ENCODE data around the gene MPC1. TPM values are rescaled to one million over a fixed set of nuclear protein-coding genes. Genes with fewer than 3 reads are reported as not detected.

Gene MPC1
- total and polyA plus RNA-seq, 10 donors, result 29.1 to 58.6 (median 37.7) TPM

DNA sequence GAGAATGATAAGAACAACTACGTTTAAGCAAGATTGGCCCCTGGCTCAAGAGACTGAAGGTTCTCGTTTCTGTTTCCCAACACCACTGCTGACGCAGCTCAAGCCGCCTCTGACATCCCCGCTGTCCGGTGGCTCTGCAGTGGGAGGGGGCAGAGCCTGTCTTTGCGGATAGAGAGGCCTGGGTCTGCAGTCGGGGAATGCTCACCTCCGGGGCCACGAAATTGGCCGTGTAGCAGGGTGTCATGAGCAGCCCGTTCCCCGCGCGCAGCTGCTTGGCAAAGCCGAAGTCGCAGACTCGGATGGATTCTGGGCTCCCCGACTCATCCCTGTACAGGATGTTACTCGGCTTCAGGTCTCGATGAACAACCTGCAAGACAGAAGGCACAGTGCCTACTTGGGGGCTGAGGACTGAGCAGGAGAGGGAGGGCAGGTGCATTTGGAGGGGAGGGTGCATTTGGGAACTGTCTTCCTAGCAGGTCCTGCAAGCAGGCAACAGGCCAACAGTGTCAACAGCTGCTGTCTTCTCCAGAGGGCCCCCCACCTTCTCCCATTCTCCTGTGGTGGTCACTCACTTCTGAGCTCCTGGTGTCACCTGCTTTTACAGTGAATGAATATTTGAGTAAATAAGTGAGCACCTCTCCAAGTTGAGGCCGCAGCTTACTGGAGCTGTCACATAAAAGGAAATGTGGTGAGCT lies 40.5 kb upstream of the MPC1 start:
- Histone ChIP-seq H3K36me3 (peaks cover 0 to 71% (median 26%) of the 10 kb centered on the region in 6 donors), H3K27me3 (replicated peaks in 1 of 7) (no peaks in the 10 kb centered on the region), H3K27ac (no peak overlapping the region), H3K4me1 (peaks cover 0 to 28% (median 13%) of the 10 kb centered on the region in 6 donors), H3K4me3 (no peak overlapping the region), H3K9me3 (peaks cover 0 to 3% (median 0%) of the 10 kb centered on the region in 8 donors)
- intact Hi-C loops (cut with DNase I; ENCODE audit: low total_unique reads), result no loop called here
- WGBS, 5 donors, result 92 to 96% (median 93%) methylated on average over 22 of the region's 22 CpGs
- TF ChIP-seq, protein P1, sequence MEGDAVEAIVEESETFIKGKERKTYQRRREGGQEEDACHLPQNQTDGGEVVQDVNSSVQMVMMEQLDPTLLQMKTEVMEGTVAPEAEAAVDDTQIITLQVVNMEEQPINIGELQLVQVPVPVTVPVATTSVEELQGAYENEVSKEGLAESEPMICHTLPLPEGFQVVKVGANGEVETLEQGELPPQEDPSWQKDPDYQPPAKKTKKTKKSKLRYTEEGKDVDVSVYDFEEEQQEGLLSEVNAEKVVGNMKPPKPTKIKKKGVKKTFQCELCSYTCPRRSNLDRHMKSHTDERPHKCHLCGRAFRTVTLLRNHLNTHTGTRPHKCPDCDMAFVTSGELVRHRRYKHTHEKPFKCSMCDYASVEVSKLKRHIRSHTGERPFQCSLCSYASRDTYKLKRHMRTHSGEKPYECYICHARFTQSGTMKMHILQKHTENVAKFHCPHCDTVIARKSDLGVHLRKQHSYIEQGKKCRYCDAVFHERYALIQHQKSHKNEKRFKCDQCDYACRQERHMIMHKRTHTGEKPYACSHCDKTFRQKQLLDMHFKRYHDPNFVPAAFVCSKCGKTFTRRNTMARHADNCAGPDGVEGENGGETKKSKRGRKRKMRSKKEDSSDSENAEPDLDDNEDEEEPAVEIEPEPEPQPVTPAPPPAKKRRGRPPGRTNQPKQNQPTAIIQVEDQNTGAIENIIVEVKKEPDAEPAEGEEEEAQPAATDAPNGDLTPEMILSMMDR (IDR thresholded peaks at IDR 0.05 in 8 of 11, conservative IDR thresholded peaks at IDR 0.05 in 3 of 11), result no peak
- TF ChIP-seq POLR2A (IDR thresholded peaks at IDR 0.05) (no peak), POLR2AphosphoS5 (IDR thresholded peaks at IDR 0.05) (no peak)
- DNase-seq, result no peak

DNA sequence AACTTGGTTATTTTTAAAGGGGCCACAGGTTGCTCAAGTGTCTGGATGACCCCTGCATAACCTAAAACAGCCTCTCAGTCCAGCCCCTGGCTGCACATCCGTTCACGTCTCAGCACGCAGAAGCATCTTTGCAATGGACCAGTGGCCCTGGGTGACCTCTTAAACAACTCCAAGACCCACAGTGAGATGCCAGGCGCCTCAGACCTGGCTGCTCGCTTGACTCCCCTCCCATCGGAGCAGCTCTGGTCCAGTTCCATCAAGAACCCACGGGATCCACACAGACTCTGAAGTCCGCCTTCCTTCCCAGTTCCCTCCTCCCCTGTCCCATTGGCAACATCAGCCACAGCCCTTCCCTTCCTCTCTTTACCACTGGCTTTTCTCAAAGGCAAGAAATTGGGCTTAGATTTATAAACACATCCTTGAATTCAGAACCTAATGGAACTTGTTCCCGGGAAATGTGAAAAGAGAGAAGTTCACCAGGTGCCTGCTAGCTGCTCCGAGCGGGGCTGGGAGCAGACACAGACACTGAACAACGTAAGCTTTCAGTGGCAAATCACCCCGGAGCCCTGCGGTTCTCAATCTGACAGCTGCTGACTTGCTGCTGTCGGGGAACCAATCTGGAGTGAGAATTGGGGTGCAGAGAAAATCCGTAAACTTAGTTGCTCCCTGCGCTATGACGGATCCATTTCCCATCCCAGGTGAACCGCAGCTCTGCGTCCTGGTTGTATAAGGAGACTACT lies 39.6 kb upstream of the MPC1 start:
- no peak for DNase-seq
- no peaks in the 10 kb centered on the region for H3K9me3 ChIP-seq

DNA sequence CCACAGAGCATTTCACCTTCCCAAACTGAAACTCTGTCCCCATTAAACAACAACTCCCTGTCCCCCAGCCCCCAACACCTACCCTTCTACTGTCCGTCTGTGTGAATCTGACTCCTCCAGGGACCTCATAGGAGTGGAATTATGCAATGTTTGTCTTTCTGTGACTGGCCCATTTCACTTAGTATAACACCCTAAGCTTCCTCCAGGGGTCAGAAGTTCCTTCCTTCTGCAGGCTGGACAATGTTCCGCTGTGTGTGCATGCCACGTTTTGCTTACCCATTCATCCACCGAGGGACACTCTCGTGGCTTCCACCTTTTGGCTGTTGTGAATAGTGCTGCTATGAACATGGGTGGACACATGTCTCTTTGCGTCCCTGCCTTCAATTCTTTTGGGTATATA lies 37.6 kb upstream of the MPC1 start:
- peak overlapping the region in 2 of 8 donors; percentile 51 to 79 for H3K27ac ChIP-seq
- H3K27me3 ChIP-seq (replicated peaks in 1 of 7), result no peaks in the 10 kb centered on the region
- DNase-seq, result no peak
- no peaks in the 10 kb centered on the region for H3K9me3 ChIP-seq
- WGBS, 5 donors, result 55 to 69% (median 57%) methylated on average over 6 of the region's 6 CpGs
- no peak overlapping the region for H3K4me3 ChIP-seq
- peaks cover 0 to 97% (median 26%) of the 10 kb centered on the region in 6 donors for H3K36me3 ChIP-seq
- no peak for TF ChIP-seq POLR2A (IDR thresholded peaks at IDR 0.05)
- no peak for TF ChIP-seq POLR2AphosphoS5 (IDR thresholded peaks at IDR 0.05)
- intact Hi-C loops (cut with DNase I; ENCODE audit: low total_unique reads), result no loop called here
- peaks cover 0 to 49% (median 24%) of the 10 kb centered on the region in 6 donors for H3K4me1 ChIP-seq

More for the DNA sequence above, 39.6 kb upstream of the MPC1 start:
- 91 to 97% (median 95%) methylated on average over 20 of the region's 20 CpGs for WGBS, 5 donors
- intact Hi-C loops (cut with DNase I; ENCODE audit: low total_unique reads), result no loop called here
- Histone ChIP-seq H3K27ac (no peak overlapping the region), H3K27me3 (replicated peaks in 1 of 7) (no peaks in the 10 kb centered on the region), H3K4me3 (no peak overlapping the region), H3K36me3 (peaks cover 0 to 79% (median 26%) of the 10 kb centered on the region in 6 donors), H3K4me1 (peaks cover 0 to 36% (median 17%) of the 10 kb centered on the region in 6 donors)
- TF ChIP-seq POLR2A (IDR thresholded peaks at IDR 0.05), result no peak

DNA sequence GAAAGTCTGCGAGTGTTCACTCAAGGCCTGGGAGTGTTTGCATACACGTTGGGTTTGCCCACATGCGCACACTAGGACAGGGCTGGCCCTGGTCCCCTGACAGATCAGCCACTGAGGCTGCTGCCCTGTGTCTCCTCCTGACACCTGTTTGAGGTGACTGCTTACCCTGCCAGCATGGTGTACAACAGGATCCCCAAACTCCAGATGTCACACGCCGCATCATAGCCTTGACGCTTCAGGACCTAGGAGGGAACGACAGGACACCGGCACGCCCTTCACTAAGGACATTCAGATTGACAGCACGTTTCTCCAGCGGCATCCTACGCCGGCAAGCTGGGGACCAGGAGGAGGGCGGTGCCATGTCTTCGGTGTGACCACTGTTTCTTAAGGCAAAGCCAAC lies 37.0 kb upstream of the MPC1 start:
- H3K9me3 ChIP-seq, result no peaks in the 10 kb centered on the region
- no peak for TF ChIP-seq POLR2A (IDR thresholded peaks at IDR 0.05)
- no peak for TF ChIP-seq POLR2AphosphoS5 (IDR thresholded peaks at IDR 0.05)
- TF ChIP-seq, protein P1 (IDR thresholded peaks at IDR 0.05 in 8 of 11, conservative IDR thresholded peaks at IDR 0.05 in 3 of 11), result no peak
- no peak for DNase-seq
- H3K4me3 ChIP-seq, result no peak overlapping the region
- peak overlapping the region in 6 of 8 donors; percentile 8 to 79 (median 48) for H3K27ac ChIP-seq
- H3K36me3 ChIP-seq, result peaks cover 0 to 98% (median 26%) of the 10 kb centered on the region in 6 donors
- no peaks in the 10 kb centered on the region for H3K27me3 ChIP-seq (replicated peaks in 1 of 7)
- intact Hi-C loops (cut with DNase I; ENCODE audit: low total_unique reads), result no loop called here
- WGBS, 5 donors, result 89 to 93% (median 92%) methylated on average over 15 of the region's 15 CpGs
- peaks cover 0 to 54% (median 24%) of the 10 kb centered on the region in 6 donors for H3K4me1 ChIP-seq

DNA sequence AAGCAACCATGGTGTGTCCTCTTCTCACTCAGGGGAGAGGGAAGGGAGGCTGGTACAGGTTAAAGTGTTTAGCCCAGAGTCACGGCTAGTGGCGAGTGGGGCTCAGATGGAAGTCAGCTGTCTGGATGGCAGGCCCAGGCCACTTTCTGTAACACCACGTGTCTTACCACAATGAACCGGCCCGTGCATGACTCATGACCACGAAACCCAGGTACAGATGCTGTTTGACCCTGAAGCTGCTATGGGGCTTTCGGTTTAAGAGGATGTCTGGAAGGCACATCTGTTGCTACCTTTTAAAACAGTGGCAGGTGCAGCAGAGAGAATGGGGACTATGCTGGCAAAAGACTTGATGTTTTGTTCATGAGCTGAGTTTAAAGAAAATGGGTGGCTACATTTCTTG lies 36.5 kb upstream of the MPC1 start:
- 29 to 52% (median 43%) methylated on average over 6 to 7 of the region's 7 CpGs for WGBS, 5 donors
- intact Hi-C loops (cut with DNase I; ENCODE audit: low total_unique reads), result no loop called here
- Histone ChIP-seq H3K4me1 (peaks cover 0 to 58% (median 24%) of the 10 kb centered on the region in 6 donors), H3K27ac (peak overlapping the region in 6 of 8 donors; percentile 9 to 79 (median 48)), H3K9me3 (no peaks in the 10 kb centered on the region), H3K4me3 (no peak overlapping the region), H3K36me3 (peaks cover 0 to 98% (median 26%) of the 10 kb centered on the region in 6 donors), H3K27me3 (replicated peaks in 1 of 7) (no peaks in the 10 kb centered on the region)
- TF ChIP-seq POLR2A (IDR thresholded peaks at IDR 0.05) (no peak), POLR2AphosphoS5 (IDR thresholded peaks at IDR 0.05) (peak in 1 of 3 donors; percentile 6)
- TF ChIP-seq, protein P1 (IDR thresholded peaks at IDR 0.05 in 8 of 11, conservative IDR thresholded peaks at IDR 0.05 in 3 of 11), result no peak
- DNase-seq, result no peak
